ENCODE data around the gene FASTK. TPM values are rescaled to one million over a fixed set of nuclear protein-coding genes. Genes with fewer than 3 reads are reported as not detected.

Gene FASTK
- total RNA-seq, 1 experiment from 2014 or later = 86.4 TPM

DNA sequence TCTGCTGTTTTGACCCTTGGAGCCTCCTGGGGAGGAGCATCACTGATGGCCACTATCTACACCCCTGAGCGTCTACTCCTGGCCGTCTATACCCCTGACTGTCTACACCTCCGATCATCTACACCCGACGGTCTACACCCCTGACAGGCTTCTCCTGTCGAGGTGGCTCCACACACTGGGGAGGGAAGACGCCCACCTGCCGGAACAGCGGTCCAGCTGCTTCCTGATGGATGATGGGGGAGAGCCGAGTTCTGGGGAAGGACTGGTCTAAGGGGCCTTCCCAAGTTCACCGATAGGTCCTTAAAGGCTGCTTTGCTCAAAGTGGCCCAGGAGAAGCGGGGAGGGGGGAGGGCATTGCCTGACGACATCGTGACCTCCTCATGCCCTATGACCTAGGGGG, 47.5 kb upstream of the FASTK start:
- H4K20me1 ChIP-seq (ENCODE audit: insufficient read depth) = no peaks in the 10 kb centered on the region
- POLR2A ChIA-PET = no interaction called here

More for the DNA sequence above, 47.5 kb upstream of the FASTK start:
- H3K9ac ChIP-seq (ENCODE audit: low read length) = no peak overlapping the region
- H3K27me3 ChIP-seq (ENCODE audit: insufficient read depth, low read length) = no peaks in the 10 kb centered on the region
- H3K27ac ChIP-seq (ENCODE audit: low read depth, low read length) = no peak overlapping the region
- intact Hi-C loops (cut with micrococcal nuclease) = loop anchor here (10.0 kb wide), 1 partner anchor 117 kb away; the partner anchor contains the start of gene SMARCD3
- H3K4me1 ChIP-seq (ENCODE audit: control insufficient read depth in 1 of 2, insufficient read depth in 2 of 2, low read length in 2 of 2) = peaks cover 0 to 8% of the 10 kb centered on the region in 2 experiments; a peak in 1 of 4 replicates
- H3K79me2 ChIP-seq (ENCODE audit: insufficient read depth, low read length) = peaks cover 6% of the 10 kb centered on the region; the same call in 1 of the 2 replicates
- H2AFZ ChIP-seq (ENCODE audit: low read depth, low read length, poor library complexity, severe bottlenecking) = no peak overlapping the region
- no peaks in the 10 kb centered on the region for H3K9me2 ChIP-seq (ENCODE audit: insufficient read depth)
- ChIA-PET CTCF (no interaction called here), RAD21 (ENCODE audit: low non-redundant PET in 1 of 2, low total read pairs in 2 of 2, uncharacterized antibody in 2 of 2, unreplicated experiment in 2 of 2) (no interaction called here)
- no TSS peak for BruUV-seq (replicated peaks)
- no peak for ATAC-seq
- DNase-seq (ENCODE audit: low read depth, low spot score) = no peak
- no peak overlapping the region for H3K4me3 ChIP-seq (replicated peaks in 1 of 2; ENCODE audit: low read depth in 1 of 2, low read length in 2 of 2)
- H3K9me3 ChIP-seq (ENCODE audit: control insufficient read depth in 1 of 2, insufficient read depth in 1 of 2, low read depth in 1 of 2, low read length in 2 of 2) = no peaks in the 10 kb centered on the region
- TF ChIP-seq TCF7L2 (IDR thresholded peaks at IDR 0.05; ENCODE audit: borderline replicate concordance, extremely low read depth, insufficient read depth, insufficient read length) (no peak), EZH2phosphoT487 (IDR thresholded peaks at IDR 0.05; ENCODE audit: borderline replicate concordance) (no peak), YY1 (IDR thresholded peaks at IDR 0.05; ENCODE audit: extremely low read depth, insufficient replicate concordance, low read depth, low read length) (no peak), FOSL1 (IDR thresholded peaks at IDR 0.05; ENCODE audit: low read depth) (no peak), SRF (IDR thresholded peaks at IDR 0.05; ENCODE audit: low read depth) (no peak), EZH2 (IDR thresholded peaks at IDR 0.05) (no peak), SP1 (IDR thresholded peaks at IDR 0.05; ENCODE audit: low read depth) (no peak), ZBTB33 (IDR thresholded peaks at IDR 0.05; ENCODE audit: extremely low read depth, insufficient replicate concordance, low read length) (no peak), CBX3 (IDR thresholded peaks at IDR 0.05; ENCODE audit: low read depth) (no peak), ZNF274 (IDR thresholded peaks at IDR 0.05; ENCODE audit: low read depth, low read length) (no peak), ZFX (IDR thresholded peaks at IDR 0.05) (no peak), CEBPB (IDR thresholded peaks at IDR 0.05; ENCODE audit: low read depth) (no peak), MAX (IDR thresholded peaks at IDR 0.05) (no peak), SIN3A (IDR thresholded peaks at IDR 0.05; ENCODE audit: low read depth) (no peak)
- TF ChIP-seq, protein P1, sequence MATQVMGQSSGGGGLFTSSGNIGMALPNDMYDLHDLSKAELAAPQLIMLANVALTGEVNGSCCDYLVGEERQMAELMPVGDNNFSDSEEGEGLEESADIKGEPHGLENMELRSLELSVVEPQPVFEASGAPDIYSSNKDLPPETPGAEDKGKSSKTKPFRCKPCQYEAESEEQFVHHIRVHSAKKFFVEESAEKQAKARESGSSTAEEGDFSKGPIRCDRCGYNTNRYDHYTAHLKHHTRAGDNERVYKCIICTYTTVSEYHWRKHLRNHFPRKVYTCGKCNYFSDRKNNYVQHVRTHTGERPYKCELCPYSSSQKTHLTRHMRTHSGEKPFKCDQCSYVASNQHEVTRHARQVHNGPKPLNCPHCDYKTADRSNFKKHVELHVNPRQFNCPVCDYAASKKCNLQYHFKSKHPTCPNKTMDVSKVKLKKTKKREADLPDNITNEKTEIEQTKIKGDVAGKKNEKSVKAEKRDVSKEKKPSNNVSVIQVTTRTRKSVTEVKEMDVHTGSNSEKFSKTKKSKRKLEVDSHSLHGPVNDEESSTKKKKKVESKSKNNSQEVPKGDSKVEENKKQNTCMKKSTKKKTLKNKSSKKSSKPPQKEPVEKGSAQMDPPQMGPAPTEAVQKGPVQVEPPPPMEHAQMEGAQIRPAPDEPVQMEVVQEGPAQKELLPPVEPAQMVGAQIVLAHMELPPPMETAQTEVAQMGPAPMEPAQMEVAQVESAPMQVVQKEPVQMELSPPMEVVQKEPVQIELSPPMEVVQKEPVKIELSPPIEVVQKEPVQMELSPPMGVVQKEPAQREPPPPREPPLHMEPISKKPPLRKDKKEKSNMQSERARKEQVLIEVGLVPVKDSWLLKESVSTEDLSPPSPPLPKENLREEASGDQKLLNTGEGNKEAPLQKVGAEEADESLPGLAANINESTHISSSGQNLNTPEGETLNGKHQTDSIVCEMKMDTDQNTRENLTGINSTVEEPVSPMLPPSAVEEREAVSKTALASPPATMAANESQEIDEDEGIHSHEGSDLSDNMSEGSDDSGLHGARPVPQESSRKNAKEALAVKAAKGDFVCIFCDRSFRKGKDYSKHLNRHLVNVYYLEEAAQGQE (IDR thresholded peaks at IDR 0.05; ENCODE audit: low read depth) = no peak
- H3K36me3 ChIP-seq (ENCODE audit: control insufficient read depth in 1 of 2, insufficient read depth in 2 of 2, low read length in 2 of 2) = peaks cover 18 to 24% of the 10 kb centered on the region in 2 experiments; a peak in 3 of 4 replicates
- no peak overlapping the region for H3K4me2 ChIP-seq (ENCODE audit: low read length)

Measured in HCT116 (cell line).